ENCODE data around the gene PLA2G6. TPM values are rescaled to one million over a fixed set of nuclear protein-coding genes. Genes with fewer than 3 reads are reported as not detected.

PLA2G6 gene
- total RNA-seq, 1 experiment from 2014 or later: 18.7 TPM

DNA sequence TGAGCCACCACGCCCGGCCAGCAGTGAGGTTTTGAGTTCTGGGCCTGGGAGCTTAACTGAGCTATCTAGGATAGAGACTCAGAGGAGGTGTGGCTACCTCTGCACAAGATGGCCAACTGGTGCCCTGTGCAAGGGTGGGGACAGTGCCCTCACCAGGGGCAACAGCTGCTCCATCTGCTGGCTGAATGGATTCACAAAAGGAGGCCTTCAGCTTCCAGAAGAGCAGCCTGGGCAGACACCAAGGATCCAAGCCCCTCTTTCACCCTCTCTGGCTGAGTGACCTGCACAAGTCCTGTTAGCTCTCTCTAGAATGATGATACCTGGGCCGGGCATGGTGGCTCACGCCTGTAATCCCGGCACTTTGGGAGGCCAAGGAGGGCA lies 37.6 kb downstream of the PLA2G6 start:
- DNase-seq: no peak
- BruUV-seq (replicated peaks): no TSS peak
- H3K9me3 Mint-ChIP-seq (ENCODE audit: unreplicated experiment): no peaks in the 10 kb centered on the region
- no peaks in the 10 kb centered on the region for H3K27me3 ChIP-seq (replicated peaks; ENCODE audit: control insufficient read depth, insufficient read depth, low read length)
- intact Hi-C loops (cut with micrococcal nuclease; ENCODE audit: unreplicated experiment): no loop called here
- H3K27me3 Mint-ChIP-seq (ENCODE audit: insufficient read depth, unreplicated experiment): no peaks in the 10 kb centered on the region
- POLR2A ChIA-PET: no interaction called here
- TF ChIP-seq, protein P1, sequence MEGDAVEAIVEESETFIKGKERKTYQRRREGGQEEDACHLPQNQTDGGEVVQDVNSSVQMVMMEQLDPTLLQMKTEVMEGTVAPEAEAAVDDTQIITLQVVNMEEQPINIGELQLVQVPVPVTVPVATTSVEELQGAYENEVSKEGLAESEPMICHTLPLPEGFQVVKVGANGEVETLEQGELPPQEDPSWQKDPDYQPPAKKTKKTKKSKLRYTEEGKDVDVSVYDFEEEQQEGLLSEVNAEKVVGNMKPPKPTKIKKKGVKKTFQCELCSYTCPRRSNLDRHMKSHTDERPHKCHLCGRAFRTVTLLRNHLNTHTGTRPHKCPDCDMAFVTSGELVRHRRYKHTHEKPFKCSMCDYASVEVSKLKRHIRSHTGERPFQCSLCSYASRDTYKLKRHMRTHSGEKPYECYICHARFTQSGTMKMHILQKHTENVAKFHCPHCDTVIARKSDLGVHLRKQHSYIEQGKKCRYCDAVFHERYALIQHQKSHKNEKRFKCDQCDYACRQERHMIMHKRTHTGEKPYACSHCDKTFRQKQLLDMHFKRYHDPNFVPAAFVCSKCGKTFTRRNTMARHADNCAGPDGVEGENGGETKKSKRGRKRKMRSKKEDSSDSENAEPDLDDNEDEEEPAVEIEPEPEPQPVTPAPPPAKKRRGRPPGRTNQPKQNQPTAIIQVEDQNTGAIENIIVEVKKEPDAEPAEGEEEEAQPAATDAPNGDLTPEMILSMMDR (IDR thresholded peaks at IDR 0.05; ENCODE audit: insufficient read depth in 1 of 2, low read depth in 1 of 2, low read length in 1 of 2, severe bottlenecking in 1 of 2, unreplicated experiment in 1 of 2): no peak
- H3K4me1 ChIP-seq: no peaks in the 10 kb centered on the region
- peaks cover 2% of the 10 kb centered on the region for H3K36me3 Mint-ChIP-seq (ENCODE audit: insufficient read depth, unreplicated experiment)
- no peak overlapping the region for H3K27ac Mint-ChIP-seq (ENCODE audit: unreplicated experiment)
- H3K4me1 Mint-ChIP-seq (ENCODE audit: low read depth, unreplicated experiment): peaks cover 5% of the 10 kb centered on the region
- no peaks in the 10 kb centered on the region for H3K9me3 ChIP-seq
- no peak overlapping the region for H3K4me3 ChIP-seq (ENCODE audit: low read depth, low read length)
- H3K4me3 Mint-ChIP-seq (ENCODE audit: unreplicated experiment): no peak overlapping the region
- no peaks in the 10 kb centered on the region for H3K36me3 ChIP-seq (ENCODE audit: control insufficient read depth, insufficient read depth, low read length)
- CTCF ChIA-PET: interaction anchor here (1.5 kb wide), 1 partner anchor 92 kb away, joined by 7 read pairs; no protein-coding TSS in a partner anchor

DNA sequence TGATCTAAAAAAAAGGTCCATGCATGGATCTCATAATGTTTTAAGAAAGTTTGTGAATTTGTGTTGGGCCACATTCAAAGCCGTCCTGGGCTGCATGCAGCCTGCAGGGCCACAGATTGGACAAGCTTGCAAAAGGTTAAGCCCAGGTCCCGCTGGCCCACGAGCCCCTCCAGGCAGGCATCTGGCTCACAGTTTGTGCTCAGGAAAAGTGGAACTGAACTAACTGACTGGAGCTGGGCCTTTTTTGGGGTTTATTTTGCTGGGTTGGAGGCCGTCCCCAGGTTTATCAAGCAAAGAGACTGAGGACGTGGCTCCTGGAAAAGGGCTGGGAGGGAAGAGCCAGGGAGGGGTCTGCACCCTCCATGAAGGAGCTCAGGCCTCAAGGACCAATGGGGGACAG lies 39.0 kb downstream of the PLA2G6 start:
- no peaks in the 10 kb centered on the region for H3K9me3 ChIP-seq
- BruUV-seq (replicated peaks): no TSS peak
- intact Hi-C loops (cut with micrococcal nuclease; ENCODE audit: unreplicated experiment): no loop called here
- no peaks in the 10 kb centered on the region for H3K27me3 ChIP-seq (replicated peaks; ENCODE audit: control insufficient read depth, insufficient read depth, low read length)
- ChIA-PET POLR2A (no interaction called here), CTCF (interaction anchor here (0.7 kb wide), 1 partner anchor 189 kb away, joined by 6 read pairs; the partner anchor contains the start of genes C22orf23 and POLR2F)
- H3K4me1 Mint-ChIP-seq (ENCODE audit: low read depth, unreplicated experiment): no peaks in the 10 kb centered on the region
- no peaks in the 10 kb centered on the region for H3K36me3 ChIP-seq (ENCODE audit: control insufficient read depth, insufficient read depth, low read length)
- no peak overlapping the region for H3K4me3 ChIP-seq (ENCODE audit: low read depth, low read length)
- no peaks in the 10 kb centered on the region for H3K9me3 Mint-ChIP-seq (ENCODE audit: unreplicated experiment)
- H3K4me1 ChIP-seq: no peaks in the 10 kb centered on the region
- TF ChIP-seq, protein P1 (IDR thresholded peaks at IDR 0.05; ENCODE audit: insufficient read depth in 1 of 2, low read depth in 1 of 2, low read length in 1 of 2, severe bottlenecking in 1 of 2, unreplicated experiment in 1 of 2): no peak
- no peak for DNase-seq
- H3K4me3 Mint-ChIP-seq (ENCODE audit: unreplicated experiment): no peak overlapping the region
- no peaks in the 10 kb centered on the region for H3K27me3 Mint-ChIP-seq (ENCODE audit: insufficient read depth, unreplicated experiment)
- peaks cover 8% of the 10 kb centered on the region for H3K36me3 Mint-ChIP-seq (ENCODE audit: insufficient read depth, unreplicated experiment)
- H3K27ac Mint-ChIP-seq (ENCODE audit: unreplicated experiment): no peak overlapping the region

DNA sequence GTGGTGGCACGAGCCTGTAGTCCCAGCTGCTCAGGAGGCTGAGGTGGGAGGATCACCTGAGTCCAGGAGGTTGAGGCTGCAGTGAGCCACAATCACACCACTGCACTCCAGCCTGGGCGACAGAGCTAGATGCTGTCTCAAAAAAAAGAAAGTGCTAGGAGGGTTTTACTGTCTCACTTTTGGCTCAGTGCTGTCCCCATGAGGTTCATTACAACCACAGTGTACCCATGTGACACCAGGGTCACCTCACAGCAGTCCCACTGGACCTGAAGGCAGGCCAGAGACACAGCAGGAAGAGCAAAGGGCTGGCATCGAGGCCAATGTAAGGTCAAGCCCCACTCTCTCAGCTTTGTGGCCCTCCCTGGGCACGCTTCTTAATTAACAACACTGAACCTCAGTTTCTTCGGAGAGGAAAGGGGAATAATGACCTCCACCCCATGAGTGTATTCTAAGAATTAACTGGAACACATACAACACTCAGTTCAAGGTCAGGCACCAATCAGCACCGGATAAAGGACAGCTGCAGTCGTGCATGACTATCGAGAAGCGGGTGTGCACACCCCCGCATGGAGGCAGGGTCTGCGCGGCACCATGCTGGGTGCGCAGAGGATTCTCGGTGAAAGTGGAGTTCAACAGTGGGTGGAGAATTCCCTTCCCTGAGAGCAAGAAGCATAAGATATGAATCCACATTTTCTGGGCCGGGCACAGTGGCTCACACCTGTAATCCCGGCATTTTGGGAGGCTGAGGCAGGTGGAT lies 40.2 kb downstream of the PLA2G6 start:
- H3K36me3 Mint-ChIP-seq (ENCODE audit: insufficient read depth, unreplicated experiment): peaks cover 11% of the 10 kb centered on the region
- no TSS peak for BruUV-seq (replicated peaks)
- POLR2A ChIA-PET: no interaction called here
- no peaks in the 10 kb centered on the region for H3K4me1 Mint-ChIP-seq (ENCODE audit: low read depth, unreplicated experiment)
- TF ChIP-seq, protein P1 (IDR thresholded peaks at IDR 0.05; ENCODE audit: insufficient read depth in 1 of 2, low read depth in 1 of 2, low read length in 1 of 2, severe bottlenecking in 1 of 2, unreplicated experiment in 1 of 2): no peak
- no peak for DNase-seq
- H3K27me3 ChIP-seq (replicated peaks; ENCODE audit: control insufficient read depth, insufficient read depth, low read length): no peaks in the 10 kb centered on the region
- no peaks in the 10 kb centered on the region for H3K36me3 ChIP-seq (ENCODE audit: control insufficient read depth, insufficient read depth, low read length)
- no peak overlapping the region for H3K4me3 ChIP-seq (ENCODE audit: low read depth, low read length)
- no peak overlapping the region for H3K4me3 Mint-ChIP-seq (ENCODE audit: unreplicated experiment)
- H3K27ac Mint-ChIP-seq (ENCODE audit: unreplicated experiment): no peak overlapping the region
- intact Hi-C loops (cut with micrococcal nuclease; ENCODE audit: unreplicated experiment): no loop called here
- CTCF ChIA-PET: interaction anchor here (1.0 kb wide), 1 partner anchor 89 kb away, joined by 3 read pairs; no protein-coding TSS in a partner anchor
- no peaks in the 10 kb centered on the region for H3K9me3 Mint-ChIP-seq (ENCODE audit: unreplicated experiment)
- H3K9me3 ChIP-seq: no peaks in the 10 kb centered on the region
- H3K27me3 Mint-ChIP-seq (ENCODE audit: insufficient read depth, unreplicated experiment): no peaks in the 10 kb centered on the region
- no peaks in the 10 kb centered on the region for H3K4me1 ChIP-seq

Measured in Caco-2 (cell line).